Measurements from ENCODE around the gene SLC22A14.
A peak's percentile ranks its signal among the peaks of the same experiment; 100 is the strongest.

The SLC22A14 gene

DNA sequence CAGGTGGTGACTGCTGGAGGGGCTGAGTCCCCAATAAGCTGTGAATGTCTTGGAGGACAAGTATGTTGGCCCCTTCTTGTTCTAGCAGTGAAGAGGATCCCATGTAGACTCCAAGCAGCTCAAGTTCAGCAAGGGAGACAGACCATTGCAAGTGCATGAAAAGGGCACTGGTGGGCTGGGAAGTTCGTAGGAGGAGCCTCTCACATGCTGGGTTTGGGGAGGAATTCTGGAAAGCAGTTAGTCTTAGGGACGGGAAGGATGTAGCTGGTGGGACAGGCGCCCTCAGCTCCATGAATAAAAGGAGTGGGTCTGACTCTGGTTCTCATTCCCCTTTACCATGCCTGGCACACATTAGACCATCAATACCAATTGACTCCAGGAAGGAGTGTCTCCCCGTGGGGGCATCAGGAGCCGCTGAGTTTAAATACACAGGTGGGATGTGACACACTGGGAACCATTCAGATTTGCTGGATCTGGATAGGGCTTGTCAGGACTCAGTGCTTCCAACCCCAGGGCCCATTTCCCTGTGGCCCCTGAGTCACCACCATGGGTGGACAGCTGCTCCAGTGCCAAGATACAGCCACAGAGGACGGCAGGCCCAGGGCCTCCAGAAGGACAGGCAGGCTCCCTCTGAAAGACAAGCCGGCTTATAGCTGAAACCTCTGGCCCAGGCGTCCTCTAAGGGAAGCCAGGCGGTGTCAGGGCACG, 63.9 kb downstream of the SLC22A14 start:
- no peak for DNase-seq (ENCODE audit: low spot score)

- peak; percentile 85 for DNase-seq (ENCODE audit: low spot score)
Observed at GRCh38 chr3:38346587-38347410, 64.7 kb downstream of the SLC22A14 start, which contains the start of gene XYLB. Gene XYLB, plus strand, starts transcription at chr3:38346785. Its CDS starts 84 bp downstream, at chr3:38346869.

- no peak for DNase-seq (ENCODE audit: low spot score)
Observed at GRCh38 chr3:38347421-38348200, 65.5 kb downstream of the SLC22A14 start.

DNA sequence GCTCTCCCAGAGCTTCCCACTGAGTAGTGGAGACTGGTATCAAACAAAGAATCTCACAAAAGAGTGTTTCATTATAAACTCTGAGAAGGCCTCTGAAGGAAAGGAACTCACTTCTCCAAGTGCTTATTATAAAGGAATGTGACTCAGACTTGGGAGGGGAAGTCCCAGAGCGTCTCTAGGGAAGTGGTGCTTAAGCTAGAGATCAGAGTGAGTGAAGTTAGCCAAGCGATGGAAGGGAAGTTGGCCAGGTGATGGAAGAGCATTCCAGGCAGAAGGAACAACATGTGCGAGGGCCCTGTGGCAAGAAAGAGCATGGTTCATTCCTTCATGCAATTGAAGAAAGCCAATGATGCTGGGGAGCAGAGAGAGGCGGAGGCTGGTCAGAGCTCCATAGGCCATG, 66.8 kb downstream of the SLC22A14 start:
- no peak for DNase-seq (ENCODE audit: low spot score)

DNA sequence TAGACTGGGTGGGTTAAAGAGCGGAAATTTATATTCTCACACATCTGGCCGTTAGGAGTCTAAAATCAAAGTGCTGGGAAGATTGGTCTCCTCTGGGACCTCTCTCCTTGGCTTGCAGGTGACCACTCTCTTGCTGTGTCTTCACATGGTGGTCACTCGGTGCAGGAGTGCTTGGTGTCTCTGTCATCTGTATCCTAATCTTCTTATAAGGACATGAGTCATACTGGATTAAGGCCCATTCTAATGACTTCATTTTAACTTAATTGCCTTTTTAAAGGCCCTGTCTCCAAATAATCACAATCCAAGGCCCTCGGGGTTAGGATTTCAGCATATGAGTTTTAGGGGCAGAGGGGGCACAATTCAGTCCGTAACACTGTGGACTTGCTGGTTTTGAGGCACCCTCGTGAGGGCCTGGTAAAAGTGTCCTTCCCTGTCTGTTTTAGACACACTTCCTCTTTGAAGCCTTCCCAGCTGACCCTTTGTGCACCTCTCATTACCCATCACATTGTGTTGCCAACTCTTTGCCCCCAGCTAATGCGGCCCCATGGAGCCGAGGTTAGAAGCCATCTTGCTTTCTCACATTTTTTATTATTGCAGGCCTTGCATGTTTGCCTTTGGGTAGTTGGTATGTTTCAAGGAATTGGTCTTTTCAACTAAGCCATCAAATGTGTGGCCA, 67.7 kb downstream of the SLC22A14 start:
- DNase-seq (ENCODE audit: low spot score) = no peak

DNA sequence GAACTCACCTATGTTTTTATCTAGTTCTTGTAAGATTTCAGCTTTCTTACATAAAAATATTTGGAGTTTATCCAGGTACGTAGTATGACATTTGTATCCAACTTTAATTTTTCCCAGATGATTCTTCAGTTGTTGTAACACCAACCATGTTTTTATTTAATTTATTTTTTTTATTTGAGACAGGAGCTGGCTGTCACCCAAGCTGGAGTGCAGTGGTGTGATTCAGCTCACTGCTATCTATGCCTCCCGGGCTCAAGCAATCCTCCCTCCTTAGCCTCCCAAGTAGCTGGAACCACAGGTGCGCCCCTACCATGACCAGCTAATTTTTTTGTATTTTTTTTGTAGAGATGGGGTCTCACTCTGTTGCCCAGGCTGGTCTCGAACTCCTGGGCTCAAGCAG, 71.1 kb downstream of the SLC22A14 start:
- no peak for DNase-seq (ENCODE audit: low spot score)

- DNase-seq (ENCODE audit: low spot score) = no peak
Observed at GRCh38 chr3:38354588-38355330, 72.7 kb downstream of the SLC22A14 start.

- no peak for DNase-seq (ENCODE audit: low spot score)
Observed at GRCh38 chr3:38359038-38359437, 76.9 kb downstream of the SLC22A14 start.

GRCh38 chr3:38360345-38360744, 78.3 kb downstream of the SLC22A14 start:
- no peak for DNase-seq (ENCODE audit: low spot score)

DNA sequence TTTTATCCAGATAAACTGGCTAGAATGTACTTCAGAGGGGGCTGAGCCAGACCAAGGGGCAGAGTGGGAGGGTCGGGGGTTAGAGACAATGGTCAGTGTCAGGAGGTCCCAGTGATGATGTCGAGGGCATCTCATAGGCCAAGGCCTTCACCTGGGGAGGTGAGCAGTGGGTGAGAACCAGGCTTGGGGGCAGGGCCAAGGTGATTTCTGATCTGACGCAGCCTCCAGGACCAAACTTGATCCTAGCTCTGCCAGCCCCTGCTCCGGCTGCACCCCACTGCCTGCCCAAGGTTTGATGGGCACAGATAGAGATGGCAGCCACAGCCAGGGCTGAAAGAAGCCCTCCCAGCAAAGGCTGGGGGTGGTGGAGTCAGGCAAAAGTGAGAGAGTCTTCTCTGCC, 79.4 kb downstream of the SLC22A14 start:
- no peak for DNase-seq (ENCODE audit: low spot score)

- DNase-seq (ENCODE audit: low spot score) = no peak
Observed at GRCh38 chr3:38362825-38363224, 80.7 kb downstream of the SLC22A14 start.

DNA sequence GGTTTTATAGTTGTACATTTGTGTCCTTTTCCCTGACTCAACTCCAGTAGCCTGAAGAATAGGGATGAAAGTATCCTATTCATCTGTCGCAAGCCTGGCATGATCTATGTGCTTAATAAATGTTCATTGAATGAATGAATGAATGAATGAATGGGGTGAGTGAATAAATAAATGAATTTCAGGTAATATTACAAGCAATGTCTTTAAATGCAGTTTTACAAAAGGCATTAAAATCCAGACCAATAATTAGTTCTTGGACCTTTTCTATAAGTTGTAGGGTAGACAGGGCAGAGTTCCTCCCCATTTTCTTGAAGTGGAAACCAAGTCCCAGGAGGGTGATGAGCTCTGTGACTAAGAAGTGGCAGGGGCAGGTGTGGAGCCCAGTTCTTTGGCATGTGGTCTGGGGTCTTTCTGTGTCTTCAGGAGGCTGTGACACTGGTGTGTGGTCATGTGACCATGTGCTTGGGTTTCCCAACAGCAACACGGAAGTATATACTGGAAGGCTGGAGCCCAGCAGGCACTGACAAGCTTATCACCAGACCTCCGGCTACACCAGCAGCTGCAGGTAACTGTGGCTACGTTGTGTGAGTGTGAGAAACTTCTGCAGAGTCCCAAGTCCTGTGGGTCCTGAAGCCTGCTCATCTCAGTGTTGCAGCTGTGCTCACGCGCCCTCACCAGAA, 82.8 kb downstream of the SLC22A14 start:
- DNase-seq (ENCODE audit: low spot score) = no peak

DNA sequence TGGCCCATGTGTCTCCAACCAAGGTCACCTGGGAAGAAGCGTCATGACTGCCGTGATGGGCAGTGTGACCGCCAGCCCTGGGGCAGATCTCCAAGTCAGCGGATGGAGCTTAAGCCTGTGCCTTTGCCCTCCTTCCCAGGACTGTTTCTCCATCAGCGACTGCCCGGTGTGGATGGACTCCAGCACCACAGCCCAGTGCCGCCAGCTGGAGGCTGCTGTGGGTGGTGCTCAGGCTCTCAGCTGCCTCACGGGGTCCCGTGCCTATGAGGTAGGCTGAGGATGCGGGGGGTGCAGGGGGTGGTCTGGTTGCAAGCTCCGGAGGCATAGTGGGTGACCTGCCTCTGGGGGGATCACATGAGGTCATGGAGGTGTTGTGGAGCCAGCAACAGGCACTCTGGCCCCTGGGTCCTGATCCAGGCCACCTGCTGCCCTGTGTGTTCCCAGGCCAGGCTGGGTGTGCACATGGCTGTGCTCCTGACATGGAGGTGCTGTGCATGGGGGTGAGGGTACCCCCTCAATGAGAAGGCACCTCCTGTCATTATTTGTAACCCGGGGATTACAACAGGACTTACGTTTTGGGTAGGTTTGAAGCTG, 83.5 kb downstream of the SLC22A14 start:
- DNase-seq (ENCODE audit: low spot score) = no peak

DNA sequence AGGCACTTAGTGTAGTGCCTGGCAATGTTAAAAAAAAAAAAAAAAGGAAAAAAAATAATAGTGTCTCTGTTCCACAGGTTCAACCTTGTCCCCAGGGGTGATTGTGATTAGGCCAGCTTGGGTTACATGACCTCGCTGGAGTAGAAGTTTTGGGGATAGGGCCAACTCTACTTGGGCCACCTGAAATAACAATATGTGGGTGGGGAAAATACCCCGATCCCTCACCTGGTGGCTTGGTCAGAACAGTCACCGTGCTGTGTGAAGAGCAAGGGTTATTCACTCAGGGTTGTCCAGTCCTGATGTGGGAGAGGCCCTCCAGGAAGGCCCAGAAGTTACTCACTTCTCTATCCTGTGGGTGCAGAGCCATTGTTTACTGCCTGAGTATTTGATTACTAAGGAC, 84.0 kb downstream of the SLC22A14 start:
- no peak for DNase-seq (ENCODE audit: low spot score)

- no peak for DNase-seq (ENCODE audit: low spot score)
Observed at GRCh38 chr3:38367779-38368178, 85.7 kb downstream of the SLC22A14 start.
